Measurements from ENCODE around the gene FHL1.
"Not testable (repeated sequence)": the region's sequence is repeated elsewhere in the genome, so short reads cannot be mapped to it uniquely, and the experiment has no call there.

FHL1 gene

DNA sequence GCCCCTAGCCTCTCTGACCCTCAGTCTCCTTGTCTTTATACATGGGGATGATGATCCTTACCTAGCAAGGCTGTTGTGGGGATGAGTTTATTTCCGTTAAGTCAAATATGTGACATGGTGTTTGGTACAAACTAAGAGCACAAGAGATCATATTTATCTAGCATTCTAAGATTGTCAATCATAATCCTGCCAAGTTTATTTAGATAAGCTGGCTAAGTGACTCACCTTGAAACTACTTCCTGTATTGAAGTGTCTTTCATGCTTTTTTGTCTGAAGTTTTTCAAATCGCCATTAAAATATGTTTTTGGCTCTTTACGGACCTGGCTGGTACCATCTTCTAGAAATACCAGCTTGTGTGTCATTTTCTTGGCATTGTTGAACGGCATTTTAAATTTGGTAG lies 73.2 kb downstream of the FHL1 start:
- Histone ChIP-seq H3K27me3 (ENCODE audit: insufficient read depth, low read length) (no peaks in the 10 kb centered on the region), H3K36me3 (ENCODE audit: insufficient read depth, low read length) (peaks cover 19% of the 10 kb centered on the region), H3K4me3 (ENCODE audit: low read depth, low read length) (no peak overlapping the region), H2AFZ (ENCODE audit: low read length, unreplicated experiment) (no peak overlapping the region), H3K4me1 (ENCODE audit: control insufficient read depth, insufficient read depth, low read length, unreplicated experiment) (peaks cover 13% of the 10 kb centered on the region), H3K27ac (ENCODE audit: low read depth, low read length) (peak overlapping the region; percentile 72), H3K79me2 (ENCODE audit: control insufficient read depth, insufficient read depth, low read length, unreplicated experiment) (no peaks in the 10 kb centered on the region)

DNA sequence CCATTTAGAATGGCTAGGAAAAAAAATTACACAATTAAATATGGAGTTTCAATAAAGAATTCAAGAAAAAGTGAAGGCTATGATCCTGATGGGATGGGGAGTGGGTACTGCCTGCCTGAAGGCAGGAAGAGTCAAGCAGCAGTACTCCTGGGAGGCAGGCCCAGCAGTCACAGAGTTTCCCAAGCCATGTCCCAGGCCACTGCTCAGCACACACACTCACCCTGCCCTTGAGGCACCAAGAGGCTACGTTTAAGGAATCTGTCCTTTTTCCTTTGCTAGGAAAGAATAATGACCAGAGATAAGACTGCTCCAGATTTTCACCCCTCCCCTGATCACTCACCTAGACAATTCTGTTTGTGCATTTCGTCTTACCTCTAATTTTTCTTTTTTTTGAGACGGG lies 73.6 kb downstream of the FHL1 start:
- peak overlapping the region; percentile 72 for H3K27ac ChIP-seq (ENCODE audit: low read depth, low read length)
- no peaks in the 10 kb centered on the region for H3K79me2 ChIP-seq (ENCODE audit: control insufficient read depth, insufficient read depth, low read length, unreplicated experiment)
- H3K4me1 ChIP-seq (ENCODE audit: control insufficient read depth, insufficient read depth, low read length, unreplicated experiment): peaks cover 9% of the 10 kb centered on the region
- no peaks in the 10 kb centered on the region for H3K27me3 ChIP-seq (ENCODE audit: insufficient read depth, low read length)
- H3K36me3 ChIP-seq (ENCODE audit: insufficient read depth, low read length): peaks cover 19% of the 10 kb centered on the region
- H2AFZ ChIP-seq (ENCODE audit: low read length, unreplicated experiment): no peak overlapping the region
- no peak overlapping the region for H3K4me3 ChIP-seq (ENCODE audit: low read depth, low read length)

- no peak overlapping the region for H3K27ac ChIP-seq (ENCODE audit: low read depth, low read length)
- H3K4me3 ChIP-seq (ENCODE audit: low read depth, low read length): no peak overlapping the region
- no peak overlapping the region for H2AFZ ChIP-seq (ENCODE audit: low read length, unreplicated experiment)
- H3K4me1 ChIP-seq (ENCODE audit: control insufficient read depth, insufficient read depth, low read length, unreplicated experiment): peaks cover 8% of the 10 kb centered on the region
- no peaks in the 10 kb centered on the region for H3K27me3 ChIP-seq (ENCODE audit: insufficient read depth, low read length)
- no peaks in the 10 kb centered on the region for H3K79me2 ChIP-seq (ENCODE audit: control insufficient read depth, insufficient read depth, low read length, unreplicated experiment)
- peaks cover 19% of the 10 kb centered on the region for H3K36me3 ChIP-seq (ENCODE audit: insufficient read depth, low read length)
Measured at GRCh38 chrX:136221851-136222513, 74.6 kb downstream of the FHL1 start.

- Histone ChIP-seq H3K4me3 (ENCODE audit: low read depth, low read length) (no peak overlapping the region), H3K27me3 (ENCODE audit: insufficient read depth, low read length) (no peaks in the 10 kb centered on the region), H3K36me3 (ENCODE audit: insufficient read depth, low read length) (peaks cover 15% of the 10 kb centered on the region), H3K79me2 (ENCODE audit: control insufficient read depth, insufficient read depth, low read length, unreplicated experiment) (no peaks in the 10 kb centered on the region), H2AFZ (ENCODE audit: low read length, unreplicated experiment) (no peak overlapping the region), H3K27ac (ENCODE audit: low read depth, low read length) (no peak overlapping the region), H3K4me1 (ENCODE audit: control insufficient read depth, insufficient read depth, low read length, unreplicated experiment) (peaks cover 17% of the 10 kb centered on the region)
Measured at GRCh38 chrX:136227074-136227473, 79.7 kb downstream of the FHL1 start.

GRCh38 chrX:136227948-136228838 lies 80.9 kb downstream of the FHL1 start:
- Histone ChIP-seq H3K27ac (ENCODE audit: low read depth, low read length) (peak overlapping the region; percentile 36; the same call in 1 of the 2 replicates), H2AFZ (ENCODE audit: low read length, unreplicated experiment) (no peak overlapping the region), H3K4me3 (ENCODE audit: low read depth, low read length) (no peak overlapping the region), H3K4me1 (ENCODE audit: control insufficient read depth, insufficient read depth, low read length, unreplicated experiment) (peaks cover 17% of the 10 kb centered on the region), H3K36me3 (ENCODE audit: insufficient read depth, low read length) (peaks cover 9% of the 10 kb centered on the region), H3K27me3 (ENCODE audit: insufficient read depth, low read length) (no peaks in the 10 kb centered on the region), H3K79me2 (ENCODE audit: control insufficient read depth, insufficient read depth, low read length, unreplicated experiment) (no peaks in the 10 kb centered on the region)

DNA sequence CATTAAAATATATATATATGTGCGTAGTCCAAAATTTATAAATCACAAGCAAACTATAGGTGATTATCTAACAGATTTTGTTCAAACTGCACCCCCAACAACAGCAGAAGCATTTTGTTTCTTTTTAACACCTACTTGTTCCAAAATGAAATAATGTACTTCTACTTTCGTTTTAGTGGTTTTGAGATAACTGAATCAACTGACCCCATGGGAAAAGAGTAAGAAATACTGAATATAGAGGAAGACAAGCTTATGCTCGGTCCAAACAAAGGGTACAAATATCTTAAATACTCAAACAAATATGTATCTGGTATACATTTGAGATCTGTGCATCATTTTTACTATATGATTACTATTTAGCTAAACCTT lies 81.5 kb downstream of the FHL1 start:
- Histone ChIP-seq H3K4me1 (ENCODE audit: control insufficient read depth, insufficient read depth, low read length, unreplicated experiment) (peaks cover 17% of the 10 kb centered on the region), H3K4me3 (ENCODE audit: low read depth, low read length) (no peak overlapping the region), H2AFZ (ENCODE audit: low read length, unreplicated experiment) (no peak overlapping the region), H3K27ac (ENCODE audit: low read depth, low read length) (no peak overlapping the region; the same call in 1 of the 2 replicates), H3K79me2 (ENCODE audit: control insufficient read depth, insufficient read depth, low read length, unreplicated experiment) (no peaks in the 10 kb centered on the region), H3K27me3 (ENCODE audit: insufficient read depth, low read length) (no peaks in the 10 kb centered on the region), H3K36me3 (ENCODE audit: insufficient read depth, low read length) (peaks cover 4% of the 10 kb centered on the region)

DNA sequence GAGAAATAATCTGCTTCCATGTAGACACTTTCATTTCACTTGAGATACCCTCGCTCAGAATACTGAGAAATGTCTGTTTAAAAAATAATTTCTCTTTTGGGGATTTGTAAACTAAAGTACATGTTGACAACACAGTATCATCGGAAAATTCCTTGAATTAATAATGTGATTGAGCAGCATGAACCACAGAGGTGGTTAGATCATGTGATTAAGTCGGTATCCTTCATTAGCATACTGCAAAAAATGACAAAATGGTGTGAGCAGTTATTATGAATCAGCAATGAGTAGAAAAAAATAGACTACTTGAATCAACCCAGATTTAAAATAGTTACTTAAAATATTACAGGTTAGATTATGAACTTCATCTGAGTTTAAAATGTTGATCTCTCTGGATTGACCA lies 89.7 kb downstream of the FHL1 start:
- Histone ChIP-seq H3K27ac (ENCODE audit: low read depth, low read length) (no peak overlapping the region), H3K4me3 (ENCODE audit: low read depth, low read length) (no peak overlapping the region), H3K27me3 (ENCODE audit: insufficient read depth, low read length) (no peaks in the 10 kb centered on the region), H3K4me1 (ENCODE audit: control insufficient read depth, insufficient read depth, low read length, unreplicated experiment) (no peaks in the 10 kb centered on the region), H3K36me3 (ENCODE audit: insufficient read depth, low read length) (peaks cover 16% of the 10 kb centered on the region; the same call in 1 of the 2 replicates), H3K79me2 (ENCODE audit: control insufficient read depth, insufficient read depth, low read length, unreplicated experiment) (no peaks in the 10 kb centered on the region), H2AFZ (ENCODE audit: low read length, unreplicated experiment) (no peak overlapping the region)

DNA sequence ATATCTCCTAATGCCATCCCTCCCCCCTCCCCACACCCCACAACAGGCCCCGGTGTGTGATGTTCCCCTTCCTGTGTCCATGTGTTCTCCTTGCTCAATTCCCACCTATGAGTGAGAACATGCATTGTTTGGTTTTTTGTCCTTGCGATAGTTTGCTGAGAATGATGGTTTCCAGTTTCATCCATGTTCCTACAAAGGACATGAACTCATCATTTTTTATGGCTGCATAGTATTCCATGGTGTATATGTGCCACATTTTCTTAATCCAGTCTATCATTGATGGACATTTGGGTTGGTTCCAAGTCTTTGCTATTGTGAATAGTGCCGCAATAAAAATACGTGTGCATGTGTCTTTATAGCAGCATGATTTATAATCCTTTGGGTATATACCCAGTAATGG lies 90.5 kb downstream of the FHL1 start:
- not testable (repeated sequence) for H3K27me3 ChIP-seq (ENCODE audit: insufficient read depth, low read length); H3K4me3 ChIP-seq (ENCODE audit: low read depth, low read length)
- H3K36me3 ChIP-seq (ENCODE audit: insufficient read depth, low read length): peaks cover 20% of the 10 kb centered on the region; the same call in 1 of the 2 replicates

GRCh38 chrX:136246201-136246600 lies 98.9 kb downstream of the FHL1 start:
- H3K27ac ChIP-seq (ENCODE audit: low read depth, low read length): no peak overlapping the region
- H3K36me3 ChIP-seq (ENCODE audit: insufficient read depth, low read length): 0 out of 2 replicates have a peak, but pooled peaks cover 5% of the 10 kb centered on the region
- peaks cover 17% of the 10 kb centered on the region for H3K4me1 ChIP-seq (ENCODE audit: control insufficient read depth, insufficient read depth, low read length, unreplicated experiment)
- H3K79me2 ChIP-seq (ENCODE audit: control insufficient read depth, insufficient read depth, low read length, unreplicated experiment): peaks cover 41% of the 10 kb centered on the region
- no peaks in the 10 kb centered on the region for H3K27me3 ChIP-seq (ENCODE audit: insufficient read depth, low read length)
- no peak overlapping the region for H3K4me3 ChIP-seq (ENCODE audit: low read depth, low read length)
- H2AFZ ChIP-seq (ENCODE audit: low read length, unreplicated experiment): no peak overlapping the region

More for the DNA sequence above, 90.5 kb downstream of the FHL1 start:
- H2AFZ ChIP-seq (ENCODE audit: low read length, unreplicated experiment); H3K79me2 ChIP-seq (ENCODE audit: control insufficient read depth, insufficient read depth, low read length, unreplicated experiment); H3K4me1 ChIP-seq (ENCODE audit: control insufficient read depth, insufficient read depth, low read length, unreplicated experiment); H3K27ac ChIP-seq (ENCODE audit: low read depth, low read length): not testable (repeated sequence)

- peak overlapping the region; percentile 93 for H3K4me3 ChIP-seq (ENCODE audit: low read depth, low read length)
- peaks cover 41% of the 10 kb centered on the region for H3K79me2 ChIP-seq (ENCODE audit: control insufficient read depth, insufficient read depth, low read length, unreplicated experiment)
- H3K36me3 ChIP-seq (ENCODE audit: insufficient read depth, low read length): no peaks in the 10 kb centered on the region
- peaks cover 22% of the 10 kb centered on the region for H3K4me1 ChIP-seq (ENCODE audit: control insufficient read depth, insufficient read depth, low read length, unreplicated experiment)
- H3K27me3 ChIP-seq (ENCODE audit: insufficient read depth, low read length): no peaks in the 10 kb centered on the region
- H2AFZ ChIP-seq (ENCODE audit: low read length, unreplicated experiment): peak overlapping the region; percentile 29
- H3K27ac ChIP-seq (ENCODE audit: low read depth, low read length): peak overlapping the region; percentile 55; the same call in 1 of the 2 replicates
Measured at GRCh38 chrX:136250191-136251040, 103.1 kb downstream of the FHL1 start.
